22Rv1 (cell line): Measurements from ENCODE around the gene EXD3.

ENCODE experiments used
- ZFX ChIP-seq: fragments of 450-650 bp; IDR thresholded peaks from 2 replicates; pipeline ENCODE4 v1.6.1; 2017; ENCODE audit warnings: antibody characterized with exemption, borderline replicate concordance
- TF ChIP-seq, protein P1 (sequence below): fragments of 450-650 bp; IDR thresholded peaks from 2 replicates; pipeline ENCODE4 v1.5.1; 2017; ENCODE audit warnings: mild to moderate bottlenecking

DNA sequence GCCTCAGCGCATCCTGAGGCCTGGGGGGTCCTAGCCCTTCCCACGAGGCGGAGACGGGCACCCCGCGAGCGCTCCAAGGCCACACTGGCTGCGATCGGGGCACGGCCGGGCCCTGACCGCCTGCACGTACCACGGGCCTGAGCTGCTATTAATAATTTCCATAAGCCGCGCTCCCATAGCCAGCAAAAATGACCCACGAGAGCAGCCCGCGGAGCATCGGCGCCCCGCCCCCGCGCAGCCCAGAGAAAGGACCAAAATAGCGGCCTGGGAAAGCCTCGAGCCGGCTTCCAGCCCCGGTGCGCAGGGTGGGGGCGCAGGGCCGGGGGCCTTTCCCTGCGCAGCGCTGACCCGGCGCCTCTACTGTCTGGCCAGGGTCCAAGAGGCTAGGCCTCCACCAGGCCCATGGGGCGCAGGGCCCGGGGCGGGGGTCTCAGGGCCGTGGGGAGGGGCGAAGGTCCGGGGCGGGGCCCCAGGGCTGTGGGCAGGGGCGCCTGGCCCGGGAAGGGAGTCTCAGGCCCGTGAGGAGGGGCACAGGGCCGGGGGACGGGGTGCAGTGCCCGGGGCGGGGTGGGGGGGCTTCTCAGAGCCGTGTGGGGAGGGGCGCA lies 54.4 kb downstream of the EXD3 start:
- TF ChIP-seq, protein P1, sequence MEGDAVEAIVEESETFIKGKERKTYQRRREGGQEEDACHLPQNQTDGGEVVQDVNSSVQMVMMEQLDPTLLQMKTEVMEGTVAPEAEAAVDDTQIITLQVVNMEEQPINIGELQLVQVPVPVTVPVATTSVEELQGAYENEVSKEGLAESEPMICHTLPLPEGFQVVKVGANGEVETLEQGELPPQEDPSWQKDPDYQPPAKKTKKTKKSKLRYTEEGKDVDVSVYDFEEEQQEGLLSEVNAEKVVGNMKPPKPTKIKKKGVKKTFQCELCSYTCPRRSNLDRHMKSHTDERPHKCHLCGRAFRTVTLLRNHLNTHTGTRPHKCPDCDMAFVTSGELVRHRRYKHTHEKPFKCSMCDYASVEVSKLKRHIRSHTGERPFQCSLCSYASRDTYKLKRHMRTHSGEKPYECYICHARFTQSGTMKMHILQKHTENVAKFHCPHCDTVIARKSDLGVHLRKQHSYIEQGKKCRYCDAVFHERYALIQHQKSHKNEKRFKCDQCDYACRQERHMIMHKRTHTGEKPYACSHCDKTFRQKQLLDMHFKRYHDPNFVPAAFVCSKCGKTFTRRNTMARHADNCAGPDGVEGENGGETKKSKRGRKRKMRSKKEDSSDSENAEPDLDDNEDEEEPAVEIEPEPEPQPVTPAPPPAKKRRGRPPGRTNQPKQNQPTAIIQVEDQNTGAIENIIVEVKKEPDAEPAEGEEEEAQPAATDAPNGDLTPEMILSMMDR = no peak
- no peak for TF ChIP-seq ZFX
